Effector memory CD4-positive, alpha-beta T cell (primary cell): Measurements from ENCODE around the gene HMGXB3.

Experiments used
- DNase-seq, 3 donors: peaks; one replicate each; pipeline ENCODE4 v3.0.0-alpha.2; 2020
- H3K27ac ChIP-seq: 2 replicates; pipeline ENCODE4 v1.7.0; 2013; ENCODE audit warnings: mild to moderate bottlenecking, low read length, moderate library complexity; ENCODE audit not compliant: insufficient read depth, poor library complexity, severe bottlenecking
- H3K27me3 ChIP-seq: replicated peaks from 2 replicates; pipeline ENCODE4 v1.7.0; 2013; ENCODE audit warnings: mild to moderate bottlenecking, low read length; ENCODE audit not compliant: insufficient read depth, control insufficient read depth, poor library complexity, severe bottlenecking
- H3K36me3 ChIP-seq: 2 replicates; pipeline ENCODE4 v1.7.0; 2013; ENCODE audit warnings: mild to moderate bottlenecking, low read length, moderate library complexity; ENCODE audit not compliant: control insufficient read depth, insufficient read depth
- H3K4me1 ChIP-seq: 2 replicates; pipeline ENCODE4 v1.7.0; 2013; ENCODE audit warnings: low read length, mild to moderate bottlenecking; ENCODE audit not compliant: control insufficient read depth, insufficient read depth, poor library complexity, severe bottlenecking
- H3K4me3 ChIP-seq: 2 replicates; pipeline ENCODE4 v1.7.0; 2013; ENCODE audit warnings: low read length, low read depth, mild to moderate bottlenecking; ENCODE audit not compliant: insufficient read depth, poor library complexity, severe bottlenecking
- H3K9me3 ChIP-seq: 2 replicates; pipeline ENCODE4 v1.7.0; 2013; ENCODE audit warnings: mild to moderate bottlenecking, low read length, moderate library complexity; ENCODE audit not compliant: control insufficient read depth

HMGXB3 gene

GRCh38 chr5:150065886-150066285 lies 65.3 kb downstream of the HMGXB3 start:
- no peak overlapping the region for H3K27ac ChIP-seq

GRCh38 chr5:150066436-150066835 lies 65.9 kb downstream of the HMGXB3 start:
- Histone ChIP-seq H3K36me3 (no peaks in the 10 kb centered on the region), H3K27me3 (no peaks in the 10 kb centered on the region), H3K4me1 (no peaks in the 10 kb centered on the region), H3K27ac (no peak overlapping the region), H3K4me3 (no peak overlapping the region), H3K9me3 (no peaks in the 10 kb centered on the region)
- DNase-seq, result no peak

More at GRCh38 chr5:150065886-150066285, 65.3 kb downstream of the HMGXB3 start:
- Histone ChIP-seq H3K4me1 (no peaks in the 10 kb centered on the region), H3K4me3 (no peak overlapping the region), H3K36me3 (no peaks in the 10 kb centered on the region), H3K9me3 (no peaks in the 10 kb centered on the region), H3K27me3 (no peaks in the 10 kb centered on the region)
- DNase-seq, result no peak

- Histone ChIP-seq H3K27me3 (no peaks in the 10 kb centered on the region), H3K4me1 (no peaks in the 10 kb centered on the region), H3K9me3 (no peaks in the 10 kb centered on the region), H3K4me3 (no peak overlapping the region), H3K36me3 (no peaks in the 10 kb centered on the region), H3K27ac (no peak overlapping the region)
- DNase-seq, result no peak
Observed at GRCh38 chr5:150066901-150067396, 66.4 kb downstream of the HMGXB3 start.

GRCh38 chr5:150067405-150067960 lies 66.9 kb downstream of the HMGXB3 start:
- no peaks in the 10 kb centered on the region for H3K4me1 ChIP-seq
- H3K27ac ChIP-seq, result no peak overlapping the region
- H3K36me3 ChIP-seq, result no peaks in the 10 kb centered on the region
- H3K27me3 ChIP-seq, result no peaks in the 10 kb centered on the region
- no peaks in the 10 kb centered on the region for H3K9me3 ChIP-seq
- DNase-seq, result no peak
- H3K4me3 ChIP-seq, result no peak overlapping the region

- H3K9me3 ChIP-seq, result no peaks in the 10 kb centered on the region
- DNase-seq, result no peak
- H3K4me1 ChIP-seq, result no peaks in the 10 kb centered on the region
- no peaks in the 10 kb centered on the region for H3K36me3 ChIP-seq
- H3K27me3 ChIP-seq, result no peaks in the 10 kb centered on the region
- H3K27ac ChIP-seq, result no peak overlapping the region
- H3K4me3 ChIP-seq, result no peak overlapping the region
Observed at GRCh38 chr5:150068071-150068470, 67.5 kb downstream of the HMGXB3 start.

GRCh38 chr5:150068472-150068871 lies 67.9 kb downstream of the HMGXB3 start:
- Histone ChIP-seq H3K27ac (no peak overlapping the region), H3K27me3 (no peaks in the 10 kb centered on the region), H3K36me3 (no peaks in the 10 kb centered on the region), H3K9me3 (no peaks in the 10 kb centered on the region), H3K4me3 (no peak overlapping the region), H3K4me1 (no peaks in the 10 kb centered on the region)
- no peak for DNase-seq

GRCh38 chr5:150068961-150069645 lies 68.6 kb downstream of the HMGXB3 start:
- Histone ChIP-seq H3K4me1 (no peaks in the 10 kb centered on the region), H3K27ac (no peak overlapping the region), H3K27me3 (no peaks in the 10 kb centered on the region), H3K36me3 (no peaks in the 10 kb centered on the region), H3K9me3 (no peaks in the 10 kb centered on the region), H3K4me3 (no peak overlapping the region)
- DNase-seq, result no peak

GRCh38 chr5:150069672-150070627 lies 69.4 kb downstream of the HMGXB3 start:
- H3K9me3 ChIP-seq, result no peaks in the 10 kb centered on the region
- no peak overlapping the region for H3K4me3 ChIP-seq
- H3K27ac ChIP-seq, result no peak overlapping the region
- no peak for DNase-seq
- H3K27me3 ChIP-seq, result no peaks in the 10 kb centered on the region
- no peaks in the 10 kb centered on the region for H3K36me3 ChIP-seq
- no peaks in the 10 kb centered on the region for H3K4me1 ChIP-seq

- DNase-seq, result no peak
- H3K4me1 ChIP-seq, result no peaks in the 10 kb centered on the region
- no peaks in the 10 kb centered on the region for H3K9me3 ChIP-seq
- H3K36me3 ChIP-seq, result no peaks in the 10 kb centered on the region
- H3K27me3 ChIP-seq, result no peaks in the 10 kb centered on the region
- H3K4me3 ChIP-seq, result no peak overlapping the region
- no peak overlapping the region for H3K27ac ChIP-seq
Observed at GRCh38 chr5:150070821-150071220, 70.3 kb downstream of the HMGXB3 start.
